Measurements from ENCODE around the gene URI1. TPM values are rescaled to one million over a fixed set of nuclear protein-coding genes. Genes with fewer than 3 reads are reported as not detected.

Gene URI1
- total RNA-seq, 6 experiments from 2014 or later = 45.8 to 53.8 (median 47.1) TPM

DNA sequence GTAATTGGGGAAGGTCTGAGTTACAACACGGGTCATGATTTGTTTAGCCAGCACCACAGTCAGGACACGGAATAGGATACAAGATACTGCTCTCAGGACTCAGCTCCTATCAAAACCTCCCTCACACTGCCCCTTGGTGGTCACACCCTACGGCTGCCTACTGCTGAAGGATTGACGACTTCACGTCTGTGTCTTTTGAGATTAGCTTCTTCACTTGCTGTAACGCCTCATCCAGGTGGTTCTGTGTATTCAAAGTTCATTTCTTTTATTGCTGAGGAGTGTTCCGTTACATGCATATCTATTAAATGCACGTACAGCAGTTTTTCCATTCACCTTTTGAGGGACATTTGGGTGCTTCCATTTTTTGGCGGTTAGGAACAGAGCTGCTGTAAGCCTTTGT is 46.3 kb downstream of the URI1 start:
- Mint-ChIP-seq H3K4me3 (no peak overlapping the region), H3K27me3 (ENCODE audit: insufficient read depth) (no peaks in the 10 kb centered on the region), H3K36me3 (ENCODE audit: low read depth) (peaks cover 50% of the 10 kb centered on the region), H3K4me1 (ENCODE audit: low read depth) (no peaks in the 10 kb centered on the region), H3K27ac (no peak overlapping the region), H3K9me3 (no peaks in the 10 kb centered on the region; the same call in 1 of the 2 replicates)
- TF ChIP-seq, protein P1, sequence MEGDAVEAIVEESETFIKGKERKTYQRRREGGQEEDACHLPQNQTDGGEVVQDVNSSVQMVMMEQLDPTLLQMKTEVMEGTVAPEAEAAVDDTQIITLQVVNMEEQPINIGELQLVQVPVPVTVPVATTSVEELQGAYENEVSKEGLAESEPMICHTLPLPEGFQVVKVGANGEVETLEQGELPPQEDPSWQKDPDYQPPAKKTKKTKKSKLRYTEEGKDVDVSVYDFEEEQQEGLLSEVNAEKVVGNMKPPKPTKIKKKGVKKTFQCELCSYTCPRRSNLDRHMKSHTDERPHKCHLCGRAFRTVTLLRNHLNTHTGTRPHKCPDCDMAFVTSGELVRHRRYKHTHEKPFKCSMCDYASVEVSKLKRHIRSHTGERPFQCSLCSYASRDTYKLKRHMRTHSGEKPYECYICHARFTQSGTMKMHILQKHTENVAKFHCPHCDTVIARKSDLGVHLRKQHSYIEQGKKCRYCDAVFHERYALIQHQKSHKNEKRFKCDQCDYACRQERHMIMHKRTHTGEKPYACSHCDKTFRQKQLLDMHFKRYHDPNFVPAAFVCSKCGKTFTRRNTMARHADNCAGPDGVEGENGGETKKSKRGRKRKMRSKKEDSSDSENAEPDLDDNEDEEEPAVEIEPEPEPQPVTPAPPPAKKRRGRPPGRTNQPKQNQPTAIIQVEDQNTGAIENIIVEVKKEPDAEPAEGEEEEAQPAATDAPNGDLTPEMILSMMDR (IDR thresholded peaks at IDR 0.05) = no peak
- DNase-seq = no peak

DNA sequence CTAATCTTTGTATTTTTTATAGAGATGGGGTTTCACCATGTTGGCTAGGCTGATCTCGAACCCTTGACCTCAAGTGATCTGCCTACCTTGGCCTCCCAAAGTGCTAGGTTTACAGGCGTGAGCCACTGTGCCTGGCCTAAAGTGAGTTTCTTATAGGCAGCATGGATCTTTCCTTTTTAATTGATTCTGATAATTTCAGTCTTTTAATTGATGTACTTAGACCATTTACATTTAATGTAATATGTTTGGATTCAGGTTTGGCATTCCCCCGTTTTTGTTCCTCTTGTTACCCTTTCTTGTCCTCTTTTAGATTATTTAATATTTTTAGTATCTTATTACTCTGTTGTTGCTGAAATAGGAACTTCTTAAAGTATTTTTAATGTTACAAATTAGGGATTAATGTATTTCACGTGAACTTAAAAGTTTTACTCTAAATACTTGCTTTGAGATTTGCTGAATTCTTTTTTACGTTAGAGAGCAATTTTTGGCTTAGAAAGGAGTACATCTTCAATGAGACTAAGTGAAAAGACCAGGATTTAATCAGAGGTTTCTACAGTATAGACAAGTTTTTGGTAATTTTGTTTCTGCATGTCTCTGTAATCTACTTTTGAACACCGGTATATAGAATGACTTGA is 50.3 kb downstream of the URI1 start:
- Mint-ChIP-seq H3K9me3 (peaks cover 5% of the 10 kb centered on the region; the same call in 1 of the 2 replicates), H3K36me3 (ENCODE audit: low read depth) (peaks cover 70% of the 10 kb centered on the region), H3K4me1 (ENCODE audit: low read depth) (peaks cover 9% of the 10 kb centered on the region), H3K27me3 (ENCODE audit: insufficient read depth) (no peaks in the 10 kb centered on the region), H3K4me3 (no peak overlapping the region), H3K27ac (no peak overlapping the region)
- no peak for DNase-seq
- TF ChIP-seq, protein P1 (IDR thresholded peaks at IDR 0.05) = no peak

DNA sequence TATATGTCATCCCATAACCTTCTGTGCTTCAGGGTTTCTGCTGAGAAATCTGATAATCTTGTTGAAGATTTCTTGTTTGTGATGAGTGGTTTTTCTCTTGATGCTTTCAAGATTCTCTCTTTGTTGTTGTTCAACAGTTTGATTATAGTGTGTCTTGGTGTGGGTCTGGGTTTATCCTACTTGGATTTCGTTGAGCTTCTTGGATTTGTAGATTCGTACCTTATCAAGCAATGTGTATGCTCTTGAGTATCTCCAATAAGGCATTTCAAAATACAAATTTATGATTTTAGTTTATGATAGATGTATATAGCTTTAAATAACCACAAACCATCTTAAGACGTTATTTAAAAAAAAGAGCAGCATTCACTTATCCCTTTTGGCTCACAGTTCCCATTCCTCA is 57.5 kb downstream of the URI1 start:
- H3K36me3 Mint-ChIP-seq (ENCODE audit: low read depth) = peaks cover 47% of the 10 kb centered on the region
- H3K27me3 Mint-ChIP-seq (ENCODE audit: insufficient read depth) = no peaks in the 10 kb centered on the region
- no peak overlapping the region for H3K27ac Mint-ChIP-seq
- TF ChIP-seq, protein P1 (IDR thresholded peaks at IDR 0.05) = no peak
- H3K9me3 Mint-ChIP-seq = peaks cover 5% of the 10 kb centered on the region; the same call in 1 of the 2 replicates
- H3K4me3 Mint-ChIP-seq = no peak overlapping the region
- peaks cover 18% of the 10 kb centered on the region for H3K4me1 Mint-ChIP-seq (ENCODE audit: low read depth)
- DNase-seq = no peak

DNA sequence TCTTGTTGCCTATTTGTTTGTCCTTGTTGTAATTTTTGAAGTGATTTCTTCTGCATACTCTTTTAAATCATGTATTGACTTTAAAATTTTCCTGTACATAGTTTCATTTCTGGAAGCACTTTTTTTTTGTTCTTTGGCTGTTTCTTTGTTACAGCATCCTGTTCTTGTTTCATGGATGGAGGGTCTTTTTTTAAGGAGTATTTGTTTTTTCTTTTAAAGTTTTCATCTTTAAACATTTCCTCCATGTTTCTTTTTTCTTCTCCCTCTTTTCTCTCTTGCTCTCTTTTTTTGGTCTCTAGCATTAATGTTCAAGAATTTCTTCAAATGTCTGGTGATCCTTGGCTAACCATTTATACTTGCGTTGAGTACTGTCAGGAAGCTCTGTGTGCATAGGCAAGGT is 58.8 kb downstream of the URI1 start:
- H3K27me3 Mint-ChIP-seq (ENCODE audit: insufficient read depth) = no peaks in the 10 kb centered on the region

DNA sequence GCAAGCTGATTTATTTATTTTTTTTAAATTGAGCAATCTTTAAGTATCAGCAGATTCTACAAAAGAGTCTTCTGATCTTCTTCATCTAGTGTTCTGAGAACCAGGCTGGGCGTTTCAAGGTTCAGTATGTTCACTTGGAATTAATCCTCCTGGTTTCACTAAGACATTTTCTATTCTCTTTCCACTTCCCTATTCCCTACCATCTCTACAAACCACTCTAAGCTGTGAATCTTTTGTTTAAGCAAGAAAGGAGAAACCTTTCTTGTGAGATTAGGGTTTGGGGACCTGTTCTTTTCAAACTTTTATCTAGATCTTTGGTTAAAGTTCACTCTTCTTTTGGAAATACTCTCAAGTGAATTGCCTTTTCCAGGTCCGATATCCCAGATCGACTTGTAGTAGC is 59.3 kb downstream of the URI1 start:
- no peak for DNase-seq
- TF ChIP-seq, protein P1 (IDR thresholded peaks at IDR 0.05) = no peak
- Mint-ChIP-seq H3K36me3 (ENCODE audit: low read depth) (peaks cover 42% of the 10 kb centered on the region), H3K4me1 (ENCODE audit: low read depth) (peaks cover 18% of the 10 kb centered on the region), H3K9me3 (peaks cover 3% of the 10 kb centered on the region; the same call in 1 of the 2 replicates), H3K27me3 (ENCODE audit: insufficient read depth) (no peaks in the 10 kb centered on the region), H3K4me3 (no peak overlapping the region), H3K27ac (no peak overlapping the region)

More for the DNA sequence above, 58.8 kb downstream of the URI1 start:
- Mint-ChIP-seq H3K9me3 (peaks cover 5% of the 10 kb centered on the region; the same call in 1 of the 2 replicates), H3K27ac (no peak overlapping the region), H3K36me3 (ENCODE audit: low read depth) (peaks cover 42% of the 10 kb centered on the region), H3K4me1 (ENCODE audit: low read depth) (peaks cover 18% of the 10 kb centered on the region), H3K4me3 (no peak overlapping the region)
- no peak for DNase-seq
- TF ChIP-seq, protein P1 (IDR thresholded peaks at IDR 0.05) = no peak
